ENCODE results near the gene LONP1.
A peak's percentile ranks its signal among the peaks of the same experiment; 100 is the strongest.

LONP1 gene

DNA sequence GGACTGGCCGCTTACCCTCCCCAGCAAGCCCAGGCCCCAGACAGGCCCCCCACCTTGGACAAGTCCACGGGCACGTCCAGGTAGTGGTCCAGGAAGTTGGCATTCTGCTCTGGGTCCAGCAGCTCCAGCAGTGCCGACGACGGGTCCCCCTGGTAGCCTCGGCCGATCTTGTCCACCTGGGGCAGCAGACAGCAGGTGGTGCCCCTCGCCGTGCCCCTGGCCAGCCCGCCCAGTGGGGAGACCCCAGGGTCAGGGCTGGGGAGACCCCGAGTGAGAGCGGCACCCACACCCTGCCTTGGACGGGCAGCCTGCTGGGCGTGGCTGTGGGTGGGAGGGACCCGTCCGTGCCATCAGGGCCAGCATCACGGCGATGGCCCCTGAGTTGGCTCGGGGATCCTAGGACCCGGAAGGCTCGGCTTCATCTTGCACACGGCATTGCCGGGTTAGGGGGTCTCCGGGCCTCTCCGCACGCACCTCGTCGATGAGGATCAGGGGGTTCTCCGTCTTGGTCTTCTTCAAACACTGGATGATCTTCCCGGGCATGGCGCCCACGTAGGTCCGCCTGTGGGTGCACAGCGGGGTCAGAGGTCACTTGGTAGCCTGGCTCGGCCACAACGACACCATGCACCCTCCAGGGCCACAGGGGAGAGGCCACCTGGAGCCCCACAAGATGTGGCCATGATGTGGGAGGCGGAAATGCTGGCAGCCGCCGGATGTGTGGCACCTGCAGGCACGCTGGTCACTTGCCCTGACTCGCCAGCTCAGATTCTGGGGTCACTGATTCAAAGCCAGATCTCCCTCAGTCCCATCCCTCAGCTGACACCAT is 23.5 kb downstream of the LONP1 start:
- H3K27ac ChIP-seq (ENCODE audit: low read length, poor library complexity, severe bottlenecking) = no peak overlapping the region
- no peak overlapping the region for H3K4ac ChIP-seq (ENCODE audit: low read depth in 1 of 2, low read length in 2 of 2)
- H3K9me3 ChIP-seq (ENCODE audit: control insufficient read depth, low read length) = no peaks in the 10 kb centered on the region
- peak overlapping the region in 1 of 2 experiments; percentile 15 for H2BK12ac ChIP-seq (ENCODE audit: low read length in 2 of 2)
- no peak overlapping the region for H2BK120ac ChIP-seq (ENCODE audit: low read depth, low read length)
- H2BK15ac ChIP-seq (ENCODE audit: low read depth, poor library complexity, severe bottlenecking) = no peak overlapping the region
- DNase-seq = no peak
- H3K4me2 ChIP-seq (ENCODE audit: low read length, poor library complexity, severe bottlenecking) = no peak overlapping the region
- peaks cover 77 to 98% of the 10 kb centered on the region in 2 experiments for H3K36me3 ChIP-seq (ENCODE audit: control insufficient read depth in 1 of 2, insufficient read depth in 2 of 2, low read depth in 1 of 2, low read length in 2 of 2)
- no peak overlapping the region for H3K4me3 ChIP-seq (ENCODE audit: insufficient read depth in 1 of 2, low read depth in 1 of 2, low read length in 2 of 2)
- no peak overlapping the region for H2AK5ac ChIP-seq (ENCODE audit: low read length, severe bottlenecking)
- no peak overlapping the region for H3K9ac ChIP-seq (ENCODE audit: low read length)
- H3K14ac ChIP-seq (ENCODE audit: low read length in 2 of 2) = no peak overlapping the region
- H3K27me3 ChIP-seq (ENCODE audit: control insufficient read depth in 1 of 2, insufficient read depth in 1 of 2, low read length in 2 of 2) = no peaks in the 10 kb centered on the region
- 93% methylated on average over 42 of the region's 42 CpGs for WGBS
- H3K79me1 ChIP-seq (replicated peaks; ENCODE audit: low read length, poor library complexity, severe bottlenecking) = peaks cover 7% of the 10 kb centered on the region
- no peak overlapping the region for H2AFZ ChIP-seq (ENCODE audit: low read depth, low read length)
- no peak overlapping the region for H3K18ac ChIP-seq (ENCODE audit: low read depth in 1 of 2, low read length in 2 of 2)
- no peak overlapping the region for H3K23ac ChIP-seq (ENCODE audit: low read length in 2 of 2)
- H4K91ac ChIP-seq (ENCODE audit: low read length) = no peak overlapping the region
- H3K4me1 ChIP-seq (ENCODE audit: control insufficient read depth, insufficient read depth, low read depth, low read length) = peaks cover 24% of the 10 kb centered on the region
- no peak overlapping the region for H4K8ac ChIP-seq (ENCODE audit: low read length)
- no peak overlapping the region for H2BK5ac ChIP-seq (ENCODE audit: low read depth, low read length, poor library complexity, severe bottlenecking)

DNA sequence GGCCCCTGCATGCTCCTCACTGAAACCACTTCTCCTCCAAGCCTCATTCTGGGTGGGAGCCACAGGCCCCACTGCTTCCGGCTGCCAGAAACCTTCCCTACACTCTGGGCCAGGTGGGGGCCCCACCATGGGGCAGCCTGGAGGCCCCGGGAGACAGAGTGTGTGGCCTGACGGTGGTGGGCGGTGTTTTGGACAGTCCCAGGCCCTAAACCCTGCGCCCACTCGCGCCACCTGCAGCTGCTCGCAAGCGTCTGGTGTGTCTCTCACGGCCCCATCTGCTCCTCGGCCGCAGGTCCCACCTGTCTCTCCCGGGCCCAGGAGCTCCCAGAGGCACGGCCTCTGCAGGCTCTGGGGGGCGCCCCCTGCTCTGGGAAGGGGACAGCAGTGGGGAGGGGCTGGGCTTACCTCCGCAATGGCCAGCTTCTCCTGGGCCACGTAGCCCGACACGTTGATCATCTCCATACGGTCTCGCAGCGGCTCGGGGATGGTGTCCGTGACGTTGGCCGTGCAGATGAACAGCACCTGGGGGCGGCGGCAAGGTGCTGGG is 24.2 kb downstream of the LONP1 start:
- Histone ChIP-seq H2AK5ac (ENCODE audit: low read length, severe bottlenecking) (no peak overlapping the region), H2BK15ac (ENCODE audit: low read depth, poor library complexity, severe bottlenecking) (no peak overlapping the region), H3K27me3 (ENCODE audit: control insufficient read depth in 1 of 2, insufficient read depth in 1 of 2, low read length in 2 of 2) (no peaks in the 10 kb centered on the region), H2BK120ac (ENCODE audit: low read depth, low read length) (no peak overlapping the region), H2BK12ac (ENCODE audit: low read length in 2 of 2) (no peak overlapping the region), H4K91ac (ENCODE audit: low read length) (no peak overlapping the region), H2AFZ (ENCODE audit: low read depth, low read length) (no peak overlapping the region), H2BK5ac (ENCODE audit: low read depth, low read length, poor library complexity, severe bottlenecking) (no peak overlapping the region), H3K14ac (ENCODE audit: low read length in 2 of 2) (no peak overlapping the region), H4K8ac (ENCODE audit: low read length) (no peak overlapping the region), H3K27ac (ENCODE audit: low read length, poor library complexity, severe bottlenecking) (no peak overlapping the region), H3K4ac (ENCODE audit: low read depth in 1 of 2, low read length in 2 of 2) (no peak overlapping the region), H3K9ac (ENCODE audit: low read length) (no peak overlapping the region), H3K4me2 (ENCODE audit: low read length, poor library complexity, severe bottlenecking) (no peak overlapping the region), H3K18ac (ENCODE audit: low read depth in 1 of 2, low read length in 2 of 2) (no peak overlapping the region), H3K36me3 (ENCODE audit: control insufficient read depth in 1 of 2, insufficient read depth in 2 of 2, low read depth in 1 of 2, low read length in 2 of 2) (peaks cover 76 to 96% of the 10 kb centered on the region in 2 experiments), H3K79me1 (replicated peaks; ENCODE audit: low read length, poor library complexity, severe bottlenecking) (peaks cover 4% of the 10 kb centered on the region), H3K23ac (ENCODE audit: low read length in 2 of 2) (no peak overlapping the region), H3K4me3 (ENCODE audit: insufficient read depth in 1 of 2, low read depth in 1 of 2, low read length in 2 of 2) (no peak overlapping the region), H3K4me1 (ENCODE audit: control insufficient read depth, insufficient read depth, low read depth, low read length) (peaks cover 24% of the 10 kb centered on the region), H3K9me3 (ENCODE audit: control insufficient read depth, low read length) (no peaks in the 10 kb centered on the region)
- WGBS = 92% methylated on average over 28 of the region's 28 CpGs
- DNase-seq = no peak

GRCh38 chr19:5694956-5695648 is 24.8 kb downstream of the LONP1 start:
- Histone ChIP-seq H2BK120ac (ENCODE audit: low read depth, low read length) (no peak overlapping the region), H4K91ac (ENCODE audit: low read length) (no peak overlapping the region)
- WGBS = 91% methylated on average over 8 of the region's 8 CpGs

More at GRCh38 chr19:5694956-5695648, 24.8 kb downstream of the LONP1 start:
- no peaks in the 10 kb centered on the region for H3K27me3 ChIP-seq (ENCODE audit: control insufficient read depth in 1 of 2, insufficient read depth in 1 of 2, low read length in 2 of 2)
- no peak overlapping the region for H2BK5ac ChIP-seq (ENCODE audit: low read depth, low read length, poor library complexity, severe bottlenecking)
- H2BK12ac ChIP-seq (ENCODE audit: low read length in 2 of 2) = no peak overlapping the region
- DNase-seq = no peak
- H3K9me3 ChIP-seq (ENCODE audit: control insufficient read depth, low read length) = no peaks in the 10 kb centered on the region
- H3K4me2 ChIP-seq (ENCODE audit: low read length, poor library complexity, severe bottlenecking) = no peak overlapping the region
- H3K79me1 ChIP-seq (replicated peaks; ENCODE audit: low read length, poor library complexity, severe bottlenecking) = peaks cover 4% of the 10 kb centered on the region
- no peak overlapping the region for H2AFZ ChIP-seq (ENCODE audit: low read depth, low read length)
- H3K18ac ChIP-seq (ENCODE audit: low read depth in 1 of 2, low read length in 2 of 2) = no peak overlapping the region
- no peak overlapping the region for H2BK15ac ChIP-seq (ENCODE audit: low read depth, poor library complexity, severe bottlenecking)
- no peak overlapping the region for H3K23ac ChIP-seq (ENCODE audit: low read length in 2 of 2)
- H3K4me1 ChIP-seq (ENCODE audit: control insufficient read depth, insufficient read depth, low read depth, low read length) = peaks cover 24% of the 10 kb centered on the region
- no peak overlapping the region for H3K4ac ChIP-seq (ENCODE audit: low read depth in 1 of 2, low read length in 2 of 2)
- H3K27ac ChIP-seq (ENCODE audit: low read length, poor library complexity, severe bottlenecking) = no peak overlapping the region
- H3K36me3 ChIP-seq (ENCODE audit: control insufficient read depth in 1 of 2, insufficient read depth in 2 of 2, low read depth in 1 of 2, low read length in 2 of 2) = peaks cover 69 to 90% of the 10 kb centered on the region in 2 experiments
- H4K8ac ChIP-seq (ENCODE audit: low read length) = no peak overlapping the region
- H3K14ac ChIP-seq (ENCODE audit: low read length in 2 of 2) = no peak overlapping the region
- no peak overlapping the region for H2AK5ac ChIP-seq (ENCODE audit: low read length, severe bottlenecking)
- H3K4me3 ChIP-seq (ENCODE audit: insufficient read depth in 1 of 2, low read depth in 1 of 2, low read length in 2 of 2) = no peak overlapping the region
- H3K9ac ChIP-seq (ENCODE audit: low read length) = no peak overlapping the region
